WTC11 (cell line): ENCODE data around the gene TFEB. TPM values are rescaled to one million over a fixed set of nuclear protein-coding genes. Genes with fewer than 3 reads are reported as not detected.

Experiments
- ATAC-seq: fragments of 200-7000 bp; cut with Tn5 transposase; 2 replicates; pipeline ENCODE4 v1.10.0; 2021; ENCODE audit warnings: mild to moderate bottlenecking, moderate library complexity
- CTCF ChIA-PET: fragments of 300-600 bp; sonication (Branson Sonifier 250); formaldehyde crosslinking; loops from one replicate; lab custom pipeline; 2021; ENCODE audit warnings: antibody characterized with exemption; lab: Charles Lee
- POLR2A ChIA-PET: fragments of 350-600 bp; sonication (Branson Sonifier 250); formaldehyde crosslinking; loops from one replicate; lab custom pipeline; 2021; ENCODE audit warnings: antibody characterized with exemption; lab: Charles Lee
- DNase-seq: peaks from one replicate; pipeline ENCODE4 v3.0.0; 2021; ENCODE audit warnings: low spot score
- H3K27ac Mint-ChIP-seq: 2 replicates; pipeline ENCODE4 v1.8.0; 2021; ENCODE audit warnings: mixed read lengths
- H3K27me3 Mint-ChIP-seq: 2 replicates; pipeline ENCODE4 v1.8.0; 2021; ENCODE audit warnings: low read depth, mild to moderate bottlenecking, moderate library complexity, mixed read lengths
- H3K36me3 Mint-ChIP-seq: 2 replicates; pipeline ENCODE4 v1.8.0; 2021; ENCODE audit warnings: mixed read lengths
- H3K4me1 Mint-ChIP-seq: 2 replicates; pipeline ENCODE4 v1.8.0; 2022; ENCODE audit warnings: mixed read lengths
- H3K4me3 Mint-ChIP-seq: 2 replicates; pipeline ENCODE4 v1.8.0; 2021; ENCODE audit warnings: mild to moderate bottlenecking, moderate library complexity, mixed read lengths
- H3K9me3 Mint-ChIP-seq: 2 replicates; pipeline ENCODE4 v1.8.0; 2021; ENCODE audit warnings: mixed read lengths
- ATF3 ChIP-seq: sonication (generic); formaldehyde crosslinking; conservative IDR thresholded peaks from 2 replicates; pipeline ENCODE4 v1.8.1; 2022; ENCODE audit warnings: mild to moderate bottlenecking, missing genetic modification reagents
- CREB1 ChIP-seq: sonication (generic); formaldehyde crosslinking; IDR thresholded peaks from 2 replicates; pipeline ENCODE4 v1.8.0; 2023; ENCODE audit warnings: mild to moderate bottlenecking, missing genetic modification reagents
- E2F5 ChIP-seq: sonication (generic); formaldehyde crosslinking; IDR thresholded peaks from 2 replicates; pipeline ENCODE4 v1.8.1; 2022; ENCODE audit warnings: mild to moderate bottlenecking, moderate library complexity, missing genetic modification reagents
- ESRRA ChIP-seq: sonication (generic); formaldehyde crosslinking; IDR thresholded peaks from 2 replicates; pipeline ENCODE4 v1.8.1; 2022; ENCODE audit warnings: mild to moderate bottlenecking, missing genetic modification reagents, borderline replicate concordance
- FOXK1 ChIP-seq: sonication (generic); formaldehyde crosslinking; IDR thresholded peaks from 2 replicates; pipeline ENCODE4 v1.8.0; 2022; ENCODE audit warnings: mild to moderate bottlenecking, moderate library complexity, missing genetic modification reagents
- FOXP1 ChIP-seq: sonication (generic); formaldehyde crosslinking; IDR thresholded peaks from 2 replicates; pipeline ENCODE4 v1.8.0; 2022; ENCODE audit warnings: missing genetic modification reagents, mild to moderate bottlenecking, moderate library complexity, borderline replicate concordance
- FOXP4 ChIP-seq: sonication (generic); formaldehyde crosslinking; IDR thresholded peaks from 2 replicates; pipeline ENCODE4 v1.8.0; 2022; ENCODE audit warnings: mild to moderate bottlenecking, missing genetic modification reagents
- GRHL2 ChIP-seq: fragments of 250-450 bp; sonication (Bioruptor Pico); IDR thresholded peaks from 2 replicates; pipeline ENCODE4 v1.8.0; 2022; ENCODE audit warnings: mild to moderate bottlenecking, moderate library complexity; ENCODE audit not compliant: insufficient replicate concordance, severe bottlenecking
- GTF2I ChIP-seq: fragments of 250-450 bp; sonication (Bioruptor Pico); conservative IDR thresholded peaks from 2 replicates; pipeline ENCODE4 v1.4.0; 2021; ENCODE audit warnings: mild to moderate bottlenecking
- HMGA2 ChIP-seq: fragments of 250-450 bp; sonication (Bioruptor Pico); IDR thresholded peaks from 2 replicates; pipeline ENCODE4 v1.4.0; 2021; ENCODE audit warnings: mild to moderate bottlenecking, moderate library complexity
- IRF1 ChIP-seq: sonication (generic); formaldehyde crosslinking; IDR thresholded peaks from 2 replicates; pipeline ENCODE4 v1.8.0; 2023; ENCODE audit warnings: missing genetic modification reagents
- NFATC4 ChIP-seq: fragments of 250-450 bp; sonication (Bioruptor Pico); IDR thresholded peaks from 2 replicates; pipeline ENCODE4 v1.9.0; 2021; ENCODE audit warnings: mild to moderate bottlenecking
- PRRX2 ChIP-seq: fragments of 250-450 bp; sonication (Bioruptor Pico); IDR thresholded peaks from 2 replicates; pipeline ENCODE4 v1.8.0; 2021; ENCODE audit warnings: mild to moderate bottlenecking
- RELA ChIP-seq: sonication (generic); formaldehyde crosslinking; IDR thresholded peaks from 2 replicates; pipeline ENCODE4 v1.8.1; 2022; ENCODE audit warnings: missing genetic modification reagents, mild to moderate bottlenecking, borderline replicate concordance
- RORB ChIP-seq: fragments of 250-450 bp; sonication (Bioruptor Pico); IDR thresholded peaks from 2 replicates; pipeline ENCODE4 v1.9.0; 2021; ENCODE audit warnings: mild to moderate bottlenecking
- SMAD3 ChIP-seq: sonication (generic); formaldehyde crosslinking; IDR thresholded peaks from 2 replicates; pipeline ENCODE4 v1.8.0; 2022; ENCODE audit warnings: missing genetic modification reagents, mild to moderate bottlenecking, borderline replicate concordance
- SP1 ChIP-seq: sonication (generic); formaldehyde crosslinking; conservative IDR thresholded peaks from 2 replicates; pipeline ENCODE4 v1.8.1; 2022; ENCODE audit warnings: missing genetic modification reagents
- ZNF219 ChIP-seq: sonication (generic); formaldehyde crosslinking; IDR thresholded peaks from 2 replicates; pipeline ENCODE4 v1.8.0; 2023; ENCODE audit warnings: missing genetic modification reagents, mild to moderate bottlenecking, borderline replicate concordance
- ZNF425 ChIP-seq: fragments of 250-450 bp; sonication (Bioruptor Pico); conservative IDR thresholded peaks from 2 replicates; pipeline ENCODE4 v1.9.0; 2021; ENCODE audit warnings: mild to moderate bottlenecking
- total RNA-seq: library from RNA; stranded (reverse); gene quantifications from 3 replicates; pipeline ENCODE4 v1.2.3, GENCODE V29; 2021
- TF ChIP-seq, protein P1 (sequence below): sonication (generic); formaldehyde crosslinking; IDR thresholded peaks from 2 replicates; pipeline ENCODE4 v1.8.1; 2022; ENCODE audit warnings: missing genetic modification reagents, borderline replicate concordance
- TF ChIP-seq, protein P2 (sequence below): sonication (generic); formaldehyde crosslinking; IDR thresholded peaks from 2 replicates; pipeline ENCODE4 v1.8.1; 2022; ENCODE audit warnings: mild to moderate bottlenecking, missing genetic modification reagents, moderate library complexity, borderline replicate concordance
- TF ChIP-seq, protein P3 (sequence below): sonication (generic); formaldehyde crosslinking; IDR thresholded peaks from 2 replicates; pipeline ENCODE4 v1.8.1; 2023; ENCODE audit warnings: mild to moderate bottlenecking, missing genetic modification reagents

Gene TFEB
- total RNA-seq, 1 experiment from 2014 or later = 3.9 TPM

DNA sequence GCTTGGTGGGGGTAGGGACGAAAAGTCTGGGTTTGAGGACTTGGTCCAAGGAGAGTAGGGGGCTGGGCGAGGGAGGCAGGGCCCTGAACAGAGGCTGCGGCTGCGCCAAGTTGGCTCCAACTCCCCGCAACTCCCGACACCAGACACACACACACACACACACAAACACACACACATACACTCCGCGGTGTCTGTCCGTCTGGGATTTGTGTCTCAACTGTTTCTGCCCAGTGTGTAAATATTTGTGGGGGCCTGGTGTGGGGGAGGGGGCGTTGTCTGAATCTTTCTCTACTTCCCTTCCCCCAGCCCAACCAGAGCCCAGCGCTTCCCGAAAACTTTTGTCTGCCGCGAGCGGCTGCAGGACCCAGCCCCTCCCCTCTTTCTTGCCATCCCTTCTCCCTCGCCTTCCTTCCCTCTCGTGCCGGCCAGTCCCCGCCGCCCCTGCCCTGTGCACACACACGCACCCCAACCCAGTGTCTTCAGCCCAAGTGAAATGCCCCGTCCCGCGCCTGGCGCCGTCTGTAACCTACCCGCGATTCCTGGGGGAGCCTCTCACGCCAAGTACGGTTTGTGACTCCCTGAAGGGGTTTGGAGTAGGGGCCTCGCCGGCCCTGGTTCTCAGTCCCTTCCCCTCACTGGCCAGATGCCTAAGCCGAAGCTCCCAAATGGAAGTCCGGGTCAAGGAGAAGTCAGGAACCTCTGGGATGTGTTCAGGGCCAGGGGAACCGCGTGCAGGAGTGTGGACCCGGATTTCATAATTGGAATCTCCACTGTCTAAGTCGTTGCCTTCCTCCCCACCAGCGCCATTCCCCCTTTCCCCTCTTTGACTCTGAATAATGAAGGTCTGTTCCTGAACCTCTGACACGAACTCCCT is 96.2 kb downstream of the TFEB start (continued):
- TF ChIP-seq, protein P1, sequence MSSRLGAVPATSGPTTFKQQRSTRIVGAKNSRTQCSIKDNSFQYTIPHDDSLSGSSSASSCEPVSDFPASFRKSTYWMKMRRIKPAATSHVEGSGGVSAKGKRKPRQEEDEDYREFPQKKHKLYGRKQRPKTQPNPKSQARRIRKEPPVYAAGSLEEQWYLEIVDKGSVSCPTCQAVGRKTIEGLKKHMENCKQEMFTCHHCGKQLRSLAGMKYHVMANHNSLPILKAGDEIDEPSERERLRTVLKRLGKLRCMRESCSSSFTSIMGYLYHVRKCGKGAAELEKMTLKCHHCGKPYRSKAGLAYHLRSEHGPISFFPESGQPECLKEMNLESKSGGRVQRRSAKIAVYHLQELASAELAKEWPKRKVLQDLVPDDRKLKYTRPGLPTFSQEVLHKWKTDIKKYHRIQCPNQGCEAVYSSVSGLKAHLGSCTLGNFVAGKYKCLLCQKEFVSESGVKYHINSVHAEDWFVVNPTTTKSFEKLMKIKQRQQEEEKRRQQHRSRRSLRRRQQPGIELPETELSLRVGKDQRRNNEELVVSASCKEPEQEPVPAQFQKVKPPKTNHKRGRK (CRISPR knock-in tag) = 0 out of 2 replicates have a peak, but pooled peaks have one; percentile 18
- TF ChIP-seq ZNF219 (CRISPR knock-in tag) (no peak), RORB (no peak), HMGA2 (CRISPR knock-in tag) (no peak), ESRRA (peak; percentile 21; the same call in 1 of the 2 replicates), FOXP4 (0 out of 2 replicates have a peak, but pooled peaks have one; percentile 29), SP1 (CRISPR knock-in tag) (0 out of 2 replicates have a peak, but pooled peaks have one; percentile 32)

DNA sequence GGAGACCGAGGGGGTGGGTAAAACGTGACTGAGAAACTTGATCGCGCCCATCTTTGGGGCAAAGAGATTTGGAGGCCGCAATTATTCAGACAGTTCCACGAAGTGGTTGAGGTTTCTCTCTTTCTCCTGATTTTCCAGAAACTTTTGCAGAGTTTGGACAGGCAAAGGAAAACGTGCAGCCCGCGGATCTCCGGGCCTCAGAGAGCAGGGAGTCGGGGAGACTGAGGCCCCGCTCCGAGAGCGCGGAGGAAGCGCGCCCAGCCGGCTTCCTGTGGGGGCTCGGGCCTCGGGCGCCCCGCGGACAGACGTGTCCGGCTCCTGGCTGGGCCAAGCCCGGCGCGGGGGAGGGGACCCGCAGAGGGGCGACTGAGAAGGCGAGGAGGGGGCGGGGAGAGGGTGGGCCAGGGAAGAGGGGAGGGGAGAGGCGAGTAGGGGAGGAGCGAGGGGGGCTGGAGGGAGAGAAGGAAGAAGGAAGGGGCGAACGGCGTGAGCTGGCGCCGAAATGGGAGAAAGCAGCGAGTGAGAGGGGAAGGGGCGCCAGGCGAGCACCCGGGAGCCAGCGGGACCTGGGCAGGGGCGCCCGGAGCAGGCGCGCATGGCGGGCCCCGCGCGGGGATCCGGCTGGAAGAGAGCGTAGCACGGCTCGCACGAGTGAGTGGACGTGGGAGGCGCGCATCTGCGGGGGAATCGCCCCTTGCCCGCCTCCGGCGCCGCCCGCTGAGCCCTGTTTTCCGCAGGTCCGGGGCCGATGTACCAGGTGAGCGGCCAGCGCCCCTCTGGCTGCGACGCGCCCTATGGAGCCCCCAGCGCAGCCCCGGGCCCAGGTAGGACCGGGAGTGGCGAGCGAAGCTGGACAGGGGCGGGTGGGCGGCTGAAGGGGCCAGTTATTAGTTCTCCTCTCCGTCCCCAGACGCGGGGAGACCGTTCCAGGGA is 97.1 kb downstream of the TFEB start, which contains the start of gene MDFI:
MDFI (plus strand) TSS at position 467 of the 933 bp plus-strand sequence; CDS start at position 749, 282 bp downstream.
- H3K4me3 Mint-ChIP-seq = peak within 1 kb of the TSS; percentile 87
- H3K36me3 Mint-ChIP-seq = peaks cover 16% of the 10 kb centered on the region
- CTCF ChIA-PET = interaction anchor here (0.6 to 2.9 kb wide), 6 partner anchors 30 to 214 kb away, joined by 3 to 23 read pairs (median 3); no protein-coding TSS in a partner anchor
- DNase-seq (peak; percentile 78), ATAC-seq (peak; percentile 45)
- H3K9me3 Mint-ChIP-seq = no peaks in the 10 kb centered on the region
- POLR2A ChIA-PET = interaction anchor here (0.9 kb wide), 1 partner anchor 44 kb away, joined by 7 read pairs; no protein-coding TSS in a partner anchor
- H3K27me3 Mint-ChIP-seq = peaks cover 46% of the 10 kb centered on the region
- peaks cover 64% of the 10 kb centered on the region for H3K4me1 Mint-ChIP-seq
- peak within 1 kb of the TSS; percentile 45; the same call in 1 of the 2 replicates for H3K27ac Mint-ChIP-seq
- no peak for TF ChIP-seq RORB
- TF ChIP-seq, protein P2, sequence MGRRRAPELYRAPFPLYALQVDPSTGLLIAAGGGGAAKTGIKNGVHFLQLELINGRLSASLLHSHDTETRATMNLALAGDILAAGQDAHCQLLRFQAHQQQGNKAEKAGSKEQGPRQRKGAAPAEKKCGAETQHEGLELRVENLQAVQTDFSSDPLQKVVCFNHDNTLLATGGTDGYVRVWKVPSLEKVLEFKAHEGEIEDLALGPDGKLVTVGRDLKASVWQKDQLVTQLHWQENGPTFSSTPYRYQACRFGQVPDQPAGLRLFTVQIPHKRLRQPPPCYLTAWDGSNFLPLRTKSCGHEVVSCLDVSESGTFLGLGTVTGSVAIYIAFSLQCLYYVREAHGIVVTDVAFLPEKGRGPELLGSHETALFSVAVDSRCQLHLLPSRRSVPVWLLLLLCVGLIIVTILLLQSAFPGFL (CRISPR knock-in tag) = no peak
- no peak for TF ChIP-seq ATF3 (CRISPR knock-in tag)
- TF ChIP-seq NFATC4 (CRISPR knock-in tag) = no peak
- TF ChIP-seq HMGA2 (CRISPR knock-in tag) = no peak
- TF ChIP-seq FOXP1 (CRISPR knock-in tag) = no peak
- no peak for TF ChIP-seq IRF1 (CRISPR knock-in tag)
- TF ChIP-seq FOXK1 (CRISPR knock-in tag) = 0 out of 2 replicates have a peak, but pooled peaks have one; percentile 45
- no peak for TF ChIP-seq SMAD3 (CRISPR knock-in tag)
- no peak for TF ChIP-seq GTF2I
- TF ChIP-seq E2F5 (CRISPR knock-in tag) = no peak
- TF ChIP-seq, protein P3, sequence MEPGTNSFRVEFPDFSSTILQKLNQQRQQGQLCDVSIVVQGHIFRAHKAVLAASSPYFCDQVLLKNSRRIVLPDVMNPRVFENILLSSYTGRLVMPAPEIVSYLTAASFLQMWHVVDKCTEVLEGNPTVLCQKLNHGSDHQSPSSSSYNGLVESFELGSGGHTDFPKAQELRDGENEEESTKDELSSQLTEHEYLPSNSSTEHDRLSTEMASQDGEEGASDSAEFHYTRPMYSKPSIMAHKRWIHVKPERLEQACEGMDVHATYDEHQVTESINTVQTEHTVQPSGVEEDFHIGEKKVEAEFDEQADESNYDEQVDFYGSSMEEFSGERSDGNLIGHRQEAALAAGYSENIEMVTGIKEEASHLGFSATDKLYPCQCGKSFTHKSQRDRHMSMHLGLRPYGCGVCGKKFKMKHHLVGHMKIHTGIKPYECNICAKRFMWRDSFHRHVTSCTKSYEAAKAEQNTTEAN (CRISPR knock-in tag) = no peak
- no peak for TF ChIP-seq ZNF425 (CRISPR knock-in tag)
- TF ChIP-seq RELA (CRISPR knock-in tag) = no peak
- TF ChIP-seq GRHL2 (CRISPR knock-in tag) = no peak
- no peak for TF ChIP-seq CREB1 (CRISPR knock-in tag)
- no peak for TF ChIP-seq PRRX2 (CRISPR knock-in tag)
